H1 (cell line): Measurements from ENCODE around the gene RRAS2. TPM values are rescaled to one million over a fixed set of nuclear protein-coding genes. Genes with fewer than 3 reads are reported as not detected.

Experiments used
- CTCF ChIA-PET: fragments of 300-600 bp; sonication (Branson Sonifier 250); formaldehyde crosslinking; loops from one replicate; lab custom pipeline; 2021; ENCODE audit not compliant: partially characterized antibody; lab: Charles Lee
- POLR2A ChIA-PET: fragments of 300-600 bp; sonication (Branson Sonifier 250); formaldehyde crosslinking; loops from one replicate; lab custom pipeline; 2021; ENCODE audit warnings: inconsistent platforms; ENCODE audit not compliant: partially characterized antibody; lab: Charles Lee
- DNase-seq, 2 experiments: peaks; one replicate each; pipeline versions ENCODE4 v3.0.0 to v3.0.0-alpha.2; 2010 to 2022; ENCODE audit warnings: low spot score in 2 of 2, low read depth in 1 of 2, mixed read lengths in 1 of 2
- FAIRE-seq: peaks from 2 replicates; lab custom pipeline; 2011; peaks lifted over from hg19 to GRCh38; lab: Jason Lieb, UNC
- H2AFZ ChIP-seq: 2 replicates; pipeline ENCODE4 v1.8.1; 2012; ENCODE audit warnings: low read length, inconsistent platforms
- H2AK5ac ChIP-seq: 2 replicates; pipeline ENCODE4 v1.6.1; 2013; ENCODE audit warnings: low read depth, low read length
- H2BK120ac ChIP-seq: replicated peaks from 2 replicates; pipeline ENCODE3; 2013; ENCODE audit warnings: low read depth, low read length, inconsistent platforms
- H2BK12ac ChIP-seq: 2 replicates; pipeline ENCODE4 v1.6.1; 2013; ENCODE audit warnings: low read depth, low read length
- H2BK15ac ChIP-seq: 2 replicates; pipeline ENCODE4 v1.6.1; 2013; ENCODE audit warnings: low read length
- H2BK20ac ChIP-seq: 2 replicates; pipeline ENCODE4 v1.6.1; 2013; ENCODE audit warnings: low read length
- H2BK5ac ChIP-seq: 2 replicates; pipeline ENCODE4 v1.6.1; 2013; ENCODE audit warnings: low read depth, low read length
- H3K14ac ChIP-seq: 2 replicates; pipeline ENCODE4 v1.6.1; 2013; ENCODE audit warnings: inconsistent platforms; ENCODE audit not compliant: insufficient read length
- H3K18ac ChIP-seq: 2 replicates; pipeline ENCODE4 v1.6.1; 2013; ENCODE audit warnings: low read length; ENCODE audit errors: extremely low read depth
- H3K23ac ChIP-seq: 2 replicates; pipeline ENCODE4 v1.6.1; 2013; ENCODE audit warnings: inconsistent platforms; ENCODE audit not compliant: insufficient read length
- H3K23me2 ChIP-seq: 2 replicates; pipeline ENCODE4 v1.6.1; 2013; ENCODE audit warnings: low read depth, low read length
- H3K27ac ChIP-seq: 2 replicates; pipeline ENCODE4 v1.6.1; 2011; ENCODE audit warnings: low read depth, low read length, inconsistent platforms
- H3K27me3 ChIP-seq, 4 experiments: replicated peaks in 1 of 4; 1 replicate in 1 of 4; 2 replicates in 3 of 4; pipeline versions ENCODE4 v1.6.1 to v1.8.1; 2011 to 2013; ENCODE audit warnings: low read length in 3 of 4, mild to moderate bottlenecking in 3 of 4, inconsistent platforms in 2 of 4, mixed read lengths in 2 of 4, moderate library complexity in 1 of 4; ENCODE audit not compliant: control insufficient read depth in 3 of 4, insufficient read depth in 3 of 4; ENCODE audit errors: extremely low read depth in 1 of 4
- H3K36me3 ChIP-seq, 4 experiments: 2 replicates each; pipeline versions ENCODE4 v1.6.1 to v1.8.1; 2011 to 2013; ENCODE audit warnings: mild to moderate bottlenecking in 4 of 4, low read length in 3 of 4, moderate library complexity in 2 of 4, control low read depth in 1 of 4, inconsistent platforms in 1 of 4; ENCODE audit not compliant: insufficient read depth in 4 of 4, control insufficient read depth in 2 of 4
- H3K4ac ChIP-seq: replicated peaks from 2 replicates; pipeline ENCODE3; 2013; ENCODE audit warnings: low read length, low read depth, mixed read lengths, inconsistent platforms; ENCODE audit not compliant: insufficient read length
- H3K4me1 ChIP-seq, 4 experiments: replicated peaks in 1 of 4; 1 replicate in 1 of 4; 2 replicates in 3 of 4; pipeline versions ENCODE4 v1.6.1 to v1.8.1; 2011 to 2013; ENCODE audit warnings: low read length in 3 of 4, inconsistent platforms in 2 of 4, mixed read lengths in 1 of 4; ENCODE audit not compliant: insufficient read depth in 4 of 4, control insufficient read depth in 3 of 4
- H3K4me2 ChIP-seq, 2 experiments: 2 replicates each; pipeline versions ENCODE4 v1.6.1 to v1.8.1; 2011 to 2013; ENCODE audit warnings: low read depth in 2 of 2, low read length in 2 of 2, control low read depth in 1 of 2, inconsistent platforms in 1 of 2, mild to moderate bottlenecking in 1 of 2; ENCODE audit not compliant: insufficient read depth in 1 of 2
- H3K4me3 ChIP-seq, 4 experiments: fragments of 200-600, 300-600 bp in 1 of 4; sonication (generic), shearing (Covaris generic), sonication (Bioruptor Twin) in 1 of 4; 2 replicates each; pipeline versions ENCODE4 v1.5.1 to v1.8.1; 2011 to 2016; ENCODE audit warnings: low read length in 4 of 4, low read depth in 3 of 4, control low read depth in 2 of 4, inconsistent platforms in 2 of 4, mild to moderate bottlenecking in 2 of 4, mixed read lengths in 1 of 4, moderate library complexity in 1 of 4; ENCODE audit not compliant: insufficient read depth in 2 of 4; ENCODE audit errors: extremely low read depth in 1 of 4
- H3K56ac ChIP-seq: replicated peaks from 2 replicates; pipeline ENCODE3; 2013; ENCODE audit warnings: low read depth, mild to moderate bottlenecking, mixed read lengths, low read length, inconsistent platforms; ENCODE audit not compliant: insufficient read length
- H3K79me1 ChIP-seq: 2 replicates; pipeline ENCODE4 v1.6.1; 2013; ENCODE audit warnings: low read depth, low read length, control low read depth
- H3K79me2 ChIP-seq, 2 experiments: 2 replicates each; pipeline versions ENCODE4 v1.6.1 to v1.8.1; 2012 to 2013; ENCODE audit warnings: low read length in 2 of 2, mild to moderate bottlenecking in 2 of 2, inconsistent platforms in 1 of 2; ENCODE audit not compliant: insufficient read depth in 2 of 2, control insufficient read depth in 1 of 2
- H3K9ac ChIP-seq, 4 experiments: replicated peaks in 1 of 4; 1 replicate in 1 of 4; 2 replicates in 3 of 4; pipeline versions ENCODE4 v1.6.1 to v1.8.1; 2011 to 2013; ENCODE audit warnings: low read depth in 3 of 4, low read length in 3 of 4, control low read depth in 2 of 4, mild to moderate bottlenecking in 2 of 4, moderate library complexity in 2 of 4, inconsistent platforms in 1 of 4; ENCODE audit errors: extremely low read depth in 1 of 4
- H3K9me3 ChIP-seq, 2 experiments: 2 replicates each; pipeline versions ENCODE4 v1.6.1 to v1.8.1; 2012 to 2013; ENCODE audit warnings: mild to moderate bottlenecking in 2 of 2, moderate library complexity in 2 of 2, control low read depth in 1 of 2, inconsistent platforms in 1 of 2, low read depth in 1 of 2, low read length in 1 of 2, mixed read lengths in 1 of 2; ENCODE audit not compliant: insufficient read depth in 2 of 2
- H4K20me1 ChIP-seq, 2 experiments: replicated peaks in 1 of 2; 2 replicates each; pipeline versions ENCODE3 to v1.8.1; 2011 to 2013; ENCODE audit warnings: inconsistent platforms in 2 of 2, low read length in 2 of 2, mild to moderate bottlenecking in 1 of 2; ENCODE audit not compliant: insufficient read depth in 2 of 2, control insufficient read depth in 1 of 2
- H4K5ac ChIP-seq: 2 replicates; pipeline ENCODE4 v1.6.1; 2013; ENCODE audit warnings: low read length, low read depth, mixed read lengths, inconsistent platforms; ENCODE audit not compliant: insufficient read length
- H4K8ac ChIP-seq: 2 replicates; pipeline ENCODE4 v1.8.0; 2013; ENCODE audit warnings: mild to moderate bottlenecking, moderate library complexity, low read length, inconsistent platforms; ENCODE audit not compliant: insufficient read depth; ENCODE audit errors: extremely low read depth
- H4K91ac ChIP-seq: replicated peaks from 2 replicates; pipeline ENCODE3; 2013; ENCODE audit warnings: low read length, mixed read lengths, inconsistent platforms; ENCODE audit not compliant: insufficient read length
- ATF3 ChIP-seq: IDR thresholded peaks from 2 replicates; pipeline ENCODE4 v1.6.1; 2011; ENCODE audit warnings: low read depth, mild to moderate bottlenecking, low read length; ENCODE audit not compliant: insufficient read depth
- CBX5 ChIP-seq: fragments of 300-800, 300-1000 bp; sonication (generic); IDR thresholded peaks from 2 replicates; pipeline ENCODE4 v1.7.1; 2016; ENCODE audit warnings: antibody characterized with exemption, low read length, low read depth
- FOSL1 ChIP-seq: IDR thresholded peaks from 2 replicates; pipeline ENCODE4 v1.6.1; 2011; ENCODE audit warnings: mild to moderate bottlenecking, low read depth, low read length, moderate library complexity; ENCODE audit not compliant: insufficient read depth
- KDM1A ChIP-seq: fragments of 200-600, 300-600 bp; sonication (generic); IDR thresholded peaks from 2 replicates; pipeline ENCODE4 v1.7.1; 2016; ENCODE audit warnings: mild to moderate bottlenecking, low read length, borderline replicate concordance
- RAD21 ChIP-seq, 2 experiments: IDR thresholded peaks in 1 of 2; conservative IDR thresholded peaks in 1 of 2; 2 replicates each; pipeline ENCODE4 v1.6.1; 2011; ENCODE audit warnings: low read depth in 2 of 2, low read length in 2 of 2, improper control_type of control experiment in 1 of 2, inconsistent platforms in 1 of 2, mild to moderate bottlenecking in 1 of 2, moderate library complexity in 1 of 2
- SAP30 ChIP-seq: fragments of 300-600 bp; sonication (generic); IDR thresholded peaks from 2 replicates; pipeline ENCODE4 v1.7.1; 2012; ENCODE audit warnings: low read length, moderate library complexity, mild to moderate bottlenecking, inconsistent platforms; ENCODE audit not compliant: insufficient read depth, insufficient replicate concordance
- SRF ChIP-seq: IDR thresholded peaks from 2 replicates; pipeline ENCODE4 v1.6.1; 2011; ENCODE audit warnings: mild to moderate bottlenecking, low read depth, low read length, moderate library complexity
- WGBS, 2 experiments: shearing (Covaris generic) in 1 of 2; methylation state at CpG; one replicate each; pipeline versions ENCODE4 v1.1.6 to v1.1.7; 2013 to 2015; ENCODE audit warnings: low lambda C conversion rate in 2 of 2, mixed read lengths in 2 of 2, inconsistent platforms in 1 of 2, low coverage in 1 of 2, missing lambda C conversion rate in 1 of 2; ENCODE audit not compliant: insufficient replicate concordance in 2 of 2, insufficient coverage in 1 of 2, insufficient read length in 1 of 2; ENCODE audit errors: extremely low coverage in 1 of 2, missing lambda C conversion rate in 1 of 2; 5-methylcytosine and 5-hydroxymethylcytosine counted together
- polyA plus RNA-seq, 7 experiments: library from polyadenylated mRNA; depleted of rRNA in 3 of 7; stranded (reverse) in 5 of 7; unstranded in 2 of 7; fragments of >200 nt in 5 of 7; fragments of 200-250 nt in 2 of 7; gene quantifications; 1 replicate in 5 of 7; 2 replicates in 1 of 7; 4 replicates in 1 of 7; pipeline versions ENCODE4 v1.2.1 to v1.2.3, GENCODE V29; 2011 to 2013; ENCODE audit warnings: missing spikeins in 2 of 7, mixed read lengths in 2 of 7
- total RNA-seq: library from RNA; stranded (reverse); fragmentation: NEBNext Ultra II Directional; extraction: Animal tissue kit (Norgen Biotek cat#: 25700); gene quantifications from 2 replicates; pipeline ENCODE4 v1.2.1, GENCODE V29; 2021

RRAS2 gene
- total and polyA plus RNA-seq, 2 of the 8 experiments (the other 6 are each of a cell fraction or from before 2014, with no cell fraction given), result 72.3 to 234 TPM

GRCh38 chr11:14249121-14249963 is 109.6 kb downstream of the RRAS2 start:
- H3K4me3 ChIP-seq, result no peak overlapping the region
- CTCF ChIA-PET, result interaction anchor here (0.6 to 5.7 kb wide), 38 partner anchors 9 to 561 kb away, joined by 3 to 66 read pairs (median 4); partner anchors contain the start of gene SPON1
- H4K8ac ChIP-seq, result no peak overlapping the region
- 51% methylated on average over 10 of the region's 10 CpGs; no CpG with 5 or more reads in 1 of the 2 experiments for WGBS, 2 experiments
- H4K91ac ChIP-seq, result no peak overlapping the region
- no peak overlapping the region for H2BK5ac ChIP-seq
- no peak overlapping the region for H3K14ac ChIP-seq
- H3K4ac ChIP-seq, result no peak overlapping the region
- DNase-seq, result peak in 1 of 2 experiments; percentile 80
- no peak overlapping the region for H3K23ac ChIP-seq
- POLR2A ChIA-PET, result no interaction called here
- 0 out of 2 replicates have a peak overlapping the region, but pooled peaks have one; percentile 22 for H2AFZ ChIP-seq
- no peak overlapping the region for H3K56ac ChIP-seq
- no peaks in the 10 kb centered on the region for H3K79me1 ChIP-seq
- H3K4me1 ChIP-seq, result peaks cover 0 to 6% (median 5%) of the 10 kb centered on the region in 4 experiments; a peak in 4 of 7 replicates
- FAIRE-seq, result peak; percentile 92
- H4K20me1 ChIP-seq, result no peaks in the 10 kb centered on the region
- no peak overlapping the region for H3K27ac ChIP-seq
- peak overlapping the region; percentile 40; the same call in 1 of the 2 replicates for H2BK15ac ChIP-seq
- no peak overlapping the region for H2BK12ac ChIP-seq
- no peak overlapping the region for H2AK5ac ChIP-seq
- H3K9me3 ChIP-seq, result no peaks in the 10 kb centered on the region
- no peak overlapping the region for H2BK20ac ChIP-seq
- H2BK120ac ChIP-seq, result no peak overlapping the region
- peak overlapping the region; percentile 9 to 14; a peak in 2 of 4 replicates for H3K4me2 ChIP-seq
- H4K5ac ChIP-seq, result no peak overlapping the region
- H3K23me2 ChIP-seq, result peaks cover 3% of the 10 kb centered on the region; the same call in 1 of the 2 replicates
- no peaks in the 10 kb centered on the region for H3K79me2 ChIP-seq
- no peak overlapping the region for H3K9ac ChIP-seq
- H3K18ac ChIP-seq, result no peak overlapping the region
- no peaks in the 10 kb centered on the region for H3K36me3 ChIP-seq
- H3K27me3 ChIP-seq, result no peaks in the 10 kb centered on the region
- no peak for TF ChIP-seq SAP30
- TF ChIP-seq ATF3, result no peak
- no peak for TF ChIP-seq SRF
- peak; percentile 99 to 100 for TF ChIP-seq RAD21 (IDR thresholded peaks at IDR 0.05 in 1 of 2, conservative IDR thresholded peaks at IDR 0.05 in 1 of 2; ENCODE audit: low read depth in 2 of 2, low read length in 2 of 2)
- TF ChIP-seq CBX5, result no peak
- TF ChIP-seq KDM1A, result no peak
- TF ChIP-seq FOSL1, result no peak
